GM20000 (cell line): ENCODE results near the gene ACE.

Source experiments
- DNase-seq: peaks from one replicate; pipeline ENCODE4 v3.0.0; 2012; ENCODE audit warnings: low spot score
- CTCF ChIP-seq: IDR thresholded peaks from 2 replicates; pipeline ENCODE4 v1.5.1; 2012; ENCODE audit warnings: mild to moderate bottlenecking, control low read depth; ENCODE audit errors: extremely low read depth, missing control alignments

ACE gene

GRCh38 chr17:63494300-63494928, 17.6 kb downstream of the ACE start:
- no peak for TF ChIP-seq CTCF
- DNase-seq, result no peak

GRCh38 chr17:63495491-63495890, 18.6 kb downstream of the ACE start:
- no peak for DNase-seq
- no peak for TF ChIP-seq CTCF

- DNase-seq, result no peak
- TF ChIP-seq CTCF, result no peak
Measured at GRCh38 chr17:63496177-63496576, 19.3 kb downstream of the ACE start.

GRCh38 chr17:63496663-63497400, 20.0 kb downstream of the ACE start:
- no peak for TF ChIP-seq CTCF
- no peak for DNase-seq

- DNase-seq, result no peak
- TF ChIP-seq CTCF, result no peak
Measured at GRCh38 chr17:63497708-63498483, 21.0 kb downstream of the ACE start.

GRCh38 chr17:63498626-63499195, 21.9 kb downstream of the ACE start:
- TF ChIP-seq CTCF, result no peak
- no peak for DNase-seq
